GM12878 (cell line): ENCODE results near the gene EPS8. TPM values are rescaled to one million over a fixed set of nuclear protein-coding genes. Genes with fewer than 3 reads are reported as not detected.

ENCODE experiments used
- ATAC-seq: fragments of 200-7000 bp; cut with Tn5 transposase; 3 replicates; pipeline ENCODE4 v1.9.1; 2020; ENCODE audit warnings: mild to moderate bottlenecking, moderate library complexity
- BruUV-seq: library from RNA; stranded (reverse); fragments of 400-500 nt; replicated peaks from 2 replicates; lab custom pipeline; 2021; lab: Mats Ljungman, UMichigan
- CTCF ChIA-PET: fragments of 300-600 bp; sonication (Branson Sonifier 250); formaldehyde crosslinking; extraction: SDS; loops from one replicate; lab custom pipeline; 2021; ENCODE audit warnings: inconsistent platforms; lab: Yijun Ruan, JAX
- POLR2A ChIA-PET: fragments of 350-600 bp; formaldehyde crosslinking; extraction: SDS; loops from one replicate; lab custom pipeline; 2021; ENCODE audit warnings: inconsistent platforms; lab: Charles Lee
- RAD21 ChIA-PET: fragments of 300-600 bp; sonication (Branson Sonifier 250); formaldehyde crosslinking; loops from one replicate; lab custom pipeline; 2023; ENCODE audit warnings: antibody characterized with exemption; ENCODE audit not compliant: unreplicated experiment; lab: Charles Lee
- SMC1A ChIA-PET: fragments of 300-600 bp; sonication (Branson Sonifier 250); formaldehyde crosslinking; loops from one replicate; lab custom pipeline; 2023; ENCODE audit not compliant: unreplicated experiment, uncharacterized antibody; lab: Charles Lee
- DNase-seq: peaks from one replicate; pipeline ENCODE4 v3.0.0-alpha.2; 2011; ENCODE audit warnings: low read depth, low spot score
- FAIRE-seq: peaks from 3 replicates; lab custom pipeline; 2011; peaks lifted over from hg19 to GRCh38; lab: Jason Lieb, UNC
- H2AFZ ChIP-seq: 2 replicates; pipeline ENCODE4 v1.6.0; 2011; ENCODE audit warnings: low read depth, low read length, control low read depth; ENCODE audit not compliant: control insufficient read depth
- H3K27ac ChIP-seq: 2 replicates; pipeline ENCODE4 v1.5.1; 2011; ENCODE audit warnings: control low read depth; ENCODE audit not compliant: control insufficient read depth, insufficient read depth
- H3K27me3 ChIP-seq, 2 experiments: replicated peaks in 1 of 2; 2 replicates each; pipeline versions ENCODE4 v1.6.0 to v1.6.1; 2011; ENCODE audit warnings: low read length in 1 of 2; ENCODE audit not compliant: control insufficient read depth in 2 of 2, insufficient read depth in 2 of 2
- H3K36me3 ChIP-seq, 2 experiments: 2 replicates each; pipeline ENCODE4 v1.5.1; 2011; ENCODE audit warnings: low read length in 1 of 2; ENCODE audit not compliant: control insufficient read depth in 2 of 2, insufficient read depth in 2 of 2
- H3K4me1 ChIP-seq: 2 replicates; pipeline ENCODE4 v1.6.1; 2011; ENCODE audit warnings: mild to moderate bottlenecking, low read length, moderate library complexity, mixed read lengths; ENCODE audit not compliant: control insufficient read depth, insufficient read depth
- H3K4me2 ChIP-seq: 2 replicates; pipeline ENCODE4 v1.6.0; 2011; ENCODE audit warnings: control low read depth; ENCODE audit not compliant: control insufficient read depth, insufficient read depth
- H3K4me3 ChIP-seq: fragments of 200-600 bp; sonication (generic); 2 replicates; pipeline ENCODE4 v1.5.1; 2016
- H3K79me2 ChIP-seq: 2 replicates; pipeline ENCODE4 v1.6.0; 2011; ENCODE audit warnings: low read length; ENCODE audit not compliant: control insufficient read depth, insufficient read depth
- H3K9ac ChIP-seq: 2 replicates; pipeline ENCODE4 v1.8.0; 2011; ENCODE audit warnings: low read length, control low read depth, mixed read lengths; ENCODE audit not compliant: control insufficient read depth, insufficient read depth
- H3K9me3 ChIP-seq: replicated peaks from 3 replicates; pipeline ENCODE4 v1.5.1; 2011; ENCODE audit warnings: mild to moderate bottlenecking, low read length; ENCODE audit not compliant: control insufficient read depth, insufficient read depth
- H4K20me1 ChIP-seq: 2 replicates; pipeline ENCODE4 v1.6.0; 2011; ENCODE audit not compliant: control insufficient read depth, insufficient read depth
- EGR1 ChIP-seq, 2 experiments: IDR thresholded peaks; 1 replicate in 1 of 2; 2 replicates in 1 of 2; pipeline ENCODE4 v1.6.1; 2011 to 2012; ENCODE audit warnings: low read depth in 2 of 2, low read length in 2 of 2, borderline replicate concordance in 1 of 2, mild to moderate bottlenecking in 1 of 2, moderate library complexity in 1 of 2
- MLLT1 ChIP-seq: fragments of 450-650 bp; IDR thresholded peaks from 2 replicates; pipeline ENCODE4 v1.6.1; 2016; ENCODE audit warnings: mild to moderate bottlenecking
- ZBTB4 ChIP-seq: fragments of 450-650 bp; formaldehyde crosslinking; IDR thresholded peaks from 2 replicates; pipeline ENCODE4 v1.4.0; 2022; ENCODE audit warnings: mild to moderate bottlenecking, moderate library complexity
- ZNF592 ChIP-seq: fragments of 450-650 bp; IDR thresholded peaks from 2 replicates; pipeline ENCODE4 v1.6.1; 2017; ENCODE audit warnings: mild to moderate bottlenecking, moderate library complexity
- WGBS: methylation state at CpG from one replicate; pipeline ENCODE4 v1.1.6; 2016; ENCODE audit warnings: low lambda C conversion rate; ENCODE audit not compliant: insufficient replicate concordance, insufficient coverage; ENCODE audit errors: missing lambda C conversion rate; 5-methylcytosine and 5-hydroxymethylcytosine counted together
- in situ Hi-C: fragments of 300-500 bp; cut with MboI; formaldehyde crosslinking; loops from 9 replicates; pipeline ENCODE4 v1.14.3; 2018; ENCODE audit warnings: mixed read lengths
- intact Hi-C: fragments of 100-400 bp; cut with micrococcal nuclease; formaldehyde crosslinking; loops from one replicate; pipeline ENCODE4 v1.14.2; 2022; ENCODE audit not compliant: unreplicated experiment
- polyA plus RNA-seq, 11 experiments: library from polyadenylated mRNA; depleted of rRNA in 4 of 11; unstranded in 6 of 11; stranded (reverse) in 5 of 11; fragments of >200 nt; fragmentation: Nextera tagmentation in 4 of 11; fragmentation: Illumina TruSeq in 1 of 11; extraction: Ambion mirVana in 4 of 11; extraction: Trizol in 1 of 11; gene quantifications; 1 replicate in 1 of 11; 2 replicates in 10 of 11; pipeline versions ENCODE4 v1.2.1 to v1.2.3, GENCODE V29; 2011 to 2016; ENCODE audit warnings: inconsistent platforms in 2 of 11, missing spikeins in 2 of 11, low read depth in 1 of 11
- total RNA-seq, 4 experiments: library from RNA; depleted of rRNA in 3 of 4; stranded (reverse); fragments of >200 nt in 3 of 4; fragmentation: Illumina TruSeq in 1 of 4; extraction: Trizol in 1 of 4; gene quantifications; 2 replicates each; pipeline versions ENCODE4 v1.2.1 to v1.2.3, GENCODE V29; 2013 to 2021

Gene EPS8
- total and polyA plus RNA-seq, 10 of the 15 experiments (the other 5 are each of a cell fraction or from before 2014, with no cell fraction given), result 1.3 to 127 (median 3.4) TPM

GRCh38 chr12:15786772-15787171 is 2.4 kb downstream of the EPS8 start (continued):
- TF ChIP-seq EGR1 (IDR thresholded peaks at IDR 0.05; ENCODE audit: borderline replicate concordance in 1 of 2, low read depth in 2 of 2, low read length in 2 of 2) (no peak), MLLT1 (no peak)

- ChIA-PET RAD21 (no interaction called here), SMC1A (no interaction called here), CTCF (no interaction called here), POLR2A (no interaction called here)
- TF ChIP-seq ZNF592 (no peak), ZBTB4 (CRISPR knock-in tag) (no peak)
- Histone ChIP-seq H3K4me2 (no peak overlapping the region), H3K9ac (no peak overlapping the region), H3K4me1 (no peaks in the 10 kb centered on the region), H4K20me1 (no peaks in the 10 kb centered on the region), H3K27ac (no peak overlapping the region), H3K9me3 (no peaks in the 10 kb centered on the region), H3K36me3 (no peaks in the 10 kb centered on the region), H3K27me3 (peaks cover 0 to 4% of the 10 kb centered on the region in 2 experiments; a peak in 1 of 4 replicates), H3K79me2 (no peaks in the 10 kb centered on the region), H3K4me3 (no peak overlapping the region), H2AFZ (no peak overlapping the region)
- BruUV-seq, result no TSS peak
- 100% methylated on average over 1 of the region's 1 CpG for WGBS
- ATAC-seq, result no peak
- FAIRE-seq, result no peak
- intact Hi-C loops (loop anchor here (10.0 kb wide), 2 partner anchors 828 to 1388 kb away; no protein-coding TSS in a partner anchor), in situ Hi-C loops (no loop called here)
- no peak for DNase-seq
Measured at GRCh38 chr12:15783288-15783687, 5.9 kb downstream of the EPS8 start.
